Pancreas (tissue), 10 donors: ENCODE data around the gene MAP1B. TPM values are rescaled to one million over a fixed set of nuclear protein-coding genes. Genes with fewer than 3 reads are reported as not detected.
A peak's percentile ranks its signal among the peaks of the same experiment; 100 is the strongest.

Experiments used
- ATAC-seq, 4 donors: fragments of 200-7000 bp; cut with Tn5 transposase; one replicate each; pipeline versions ENCODE4 v1.8.0 to v1.9.1; 2020; ENCODE audit warnings: mild to moderate bottlenecking in 4 of 4, moderate library complexity in 4 of 4
- DNase-seq, 6 donors: peaks; one replicate each; pipeline ENCODE4 v3.0.0-alpha.2; 2020
- FAIRE-seq: peaks from 2 replicates; lab custom pipeline; 2012; peaks lifted over from hg19 to GRCh38; lab: Jason Lieb, UNC
- H3K27ac ChIP-seq, 4 donors: fragments of 200-600 bp; sonication (generic); 1 replicate in 3 of 4; 2 replicates in 1 of 4; pipeline versions ENCODE4 v1.5.0 to v1.8.0; 2020
- H3K27me3 ChIP-seq, 4 donors: fragments of 200-600 bp; one replicate each; pipeline ENCODE4 v1.8.0; 2021
- H3K36me3 ChIP-seq, 3 donors: fragments of 200-600 bp; sonication (generic) in 1 of 3; one replicate each; pipeline versions ENCODE4 v1.5.0 to v1.8.0; 2020 to 2021
- H3K4me1 ChIP-seq, 3 donors: fragments of 200-600 bp; one replicate each; pipeline ENCODE4 v1.8.0; 2021
- H3K4me3 ChIP-seq, 4 donors: fragments of 200-600 bp; sonication (generic) in 2 of 4; one replicate each; pipeline versions ENCODE4 v1.5.0 to v1.8.0; 2020 to 2021
- H3K9me3 ChIP-seq, 4 donors: fragments of 200-600 bp; one replicate each; pipeline ENCODE4 v1.8.0; 2021
- WGBS, 2 donors: extraction: QIAGEN DNeasy Blood & Tissue Kit; methylation state at CpG; one replicate each; pipeline ENCODE4 v1.1.7; 2013; 5-methylcytosine and 5-hydroxymethylcytosine counted together
- intact Hi-C, 3 donors: fragments of 100-400 bp; cut with DNase I; formaldehyde crosslinking; loops; one replicate each; pipeline versions ENCODE4 v1.11.1 to v1.14.2; 2022
- polyA plus RNA-seq, 2 donors: library from polyadenylated mRNA; stranded (reverse); fragments of 200-250 nt; gene quantifications; one replicate each; pipeline ENCODE4 v1.2.3, GENCODE V29; 2013
- total RNA-seq, 6 donors: library from RNA; stranded (reverse); fragmentation: NEBNext Ultra II Directional in 4 of 6; extraction: Animal tissue kit (Norgen Biotek cat#: 25700) in 4 of 6; gene quantifications; one replicate each; pipeline versions ENCODE4 v1.2.1 to v1.2.4, GENCODE V29; 2021 to 2023
- TF ChIP-seq, protein P1 (sequence below), 4 donors: fragments of 200-600 bp; sonication (generic) in 3 of 4; IDR thresholded peaks; one replicate each; pipeline versions ENCODE4 v1.5.0 to v1.8.0; 2021; ENCODE audit warnings: antibody characterized with exemption in 4 of 4
- donor health status: healthy with polysubstance abuse.
- donor health status: DM: no; HTN: no; CAD: no; lungs with moderate emphysema.
- donor health status: DM: no; HTN: no; CAD: no.
- donor health status: control.
- donor health status: control.
- donor health status: Bipolar disorder and iron deficiency.
- donor health status: DM: yes; HTN: yes; CAD: no.
- donor health status: DM: no; HTN: no; CAD: no.
- donor health status: DM: no; HTN: no; CAD: no.
- donor health status: DM: yes; HTN: yes; CAD: no.

The MAP1B gene
- total and polyA plus RNA-seq, 8 donors, result 2.4 to 16.8 (median 5.4) TPM

DNA sequence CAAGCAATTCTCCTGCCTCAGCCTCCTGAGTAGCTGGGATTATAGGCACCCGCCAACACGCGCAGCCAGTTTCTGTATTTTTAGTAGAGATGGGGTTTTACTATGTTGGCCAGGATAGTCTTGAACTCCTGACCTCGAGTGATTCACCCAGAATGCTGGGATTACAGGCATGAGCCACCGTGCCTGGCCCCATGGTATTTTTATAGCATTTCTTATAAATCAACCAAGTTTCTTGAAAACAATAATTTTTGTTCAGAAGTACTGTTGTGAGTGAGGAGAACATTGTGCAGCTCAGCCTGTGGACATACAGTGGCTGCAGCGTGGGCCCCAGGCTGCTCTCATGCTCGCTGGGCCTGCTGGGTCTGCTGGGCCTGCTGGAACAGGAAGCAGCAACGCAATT lies 45.3 kb downstream of the MAP1B start:
- FAIRE-seq (no peak), DNase-seq (no peak), ATAC-seq (no peak)
- intact Hi-C loops, result no loop called here
- Histone ChIP-seq H3K27ac (no peak overlapping the region), H3K4me3 (no peak overlapping the region), H3K9me3 (no peaks in the 10 kb centered on the region), H3K36me3 (no peaks in the 10 kb centered on the region), H3K27me3 (no peaks in the 10 kb centered on the region), H3K4me1 (no peaks in the 10 kb centered on the region)
- TF ChIP-seq, protein P1, sequence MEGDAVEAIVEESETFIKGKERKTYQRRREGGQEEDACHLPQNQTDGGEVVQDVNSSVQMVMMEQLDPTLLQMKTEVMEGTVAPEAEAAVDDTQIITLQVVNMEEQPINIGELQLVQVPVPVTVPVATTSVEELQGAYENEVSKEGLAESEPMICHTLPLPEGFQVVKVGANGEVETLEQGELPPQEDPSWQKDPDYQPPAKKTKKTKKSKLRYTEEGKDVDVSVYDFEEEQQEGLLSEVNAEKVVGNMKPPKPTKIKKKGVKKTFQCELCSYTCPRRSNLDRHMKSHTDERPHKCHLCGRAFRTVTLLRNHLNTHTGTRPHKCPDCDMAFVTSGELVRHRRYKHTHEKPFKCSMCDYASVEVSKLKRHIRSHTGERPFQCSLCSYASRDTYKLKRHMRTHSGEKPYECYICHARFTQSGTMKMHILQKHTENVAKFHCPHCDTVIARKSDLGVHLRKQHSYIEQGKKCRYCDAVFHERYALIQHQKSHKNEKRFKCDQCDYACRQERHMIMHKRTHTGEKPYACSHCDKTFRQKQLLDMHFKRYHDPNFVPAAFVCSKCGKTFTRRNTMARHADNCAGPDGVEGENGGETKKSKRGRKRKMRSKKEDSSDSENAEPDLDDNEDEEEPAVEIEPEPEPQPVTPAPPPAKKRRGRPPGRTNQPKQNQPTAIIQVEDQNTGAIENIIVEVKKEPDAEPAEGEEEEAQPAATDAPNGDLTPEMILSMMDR (IDR thresholded peaks at IDR 0.05), result no peak
- WGBS, 2 donors, result 93 to 95% methylated on average over 8 of the region's 8 CpGs

GRCh38 chr5:72153551-72153950 lies 46.3 kb downstream of the MAP1B start:
- DNase-seq (no peak), ATAC-seq (no peak), FAIRE-seq (no peak)
- H3K27ac ChIP-seq, result no peak overlapping the region
- WGBS, 2 donors, result 73 to 84% methylated on average over 4 of the region's 4 CpGs
- H3K27me3 ChIP-seq, result no peaks in the 10 kb centered on the region
- intact Hi-C loops, result no loop called here
- H3K4me1 ChIP-seq, result no peaks in the 10 kb centered on the region
- H3K4me3 ChIP-seq, result no peak overlapping the region
- no peaks in the 10 kb centered on the region for H3K36me3 ChIP-seq
- TF ChIP-seq, protein P1 (IDR thresholded peaks at IDR 0.05), result no peak
- H3K9me3 ChIP-seq, result no peaks in the 10 kb centered on the region

GRCh38 chr5:72154076-72154756 lies 46.9 kb downstream of the MAP1B start:
- Histone ChIP-seq H3K36me3 (no peaks in the 10 kb centered on the region), H3K27ac (no peak overlapping the region), H3K4me1 (no peaks in the 10 kb centered on the region), H3K9me3 (no peaks in the 10 kb centered on the region), H3K4me3 (no peak overlapping the region), H3K27me3 (no peaks in the 10 kb centered on the region)
- TF ChIP-seq, protein P1 (IDR thresholded peaks at IDR 0.05), result no peak
- DNase-seq, result peak in 2 of 6 donors; percentile 21 to 34
- no peak for FAIRE-seq
- 66 to 68% methylated on average over 5 of the region's 5 CpGs for WGBS, 2 donors
- peak in 3 of 4 donors; percentile 50 to 83 (median 66) for ATAC-seq
- intact Hi-C loops, result no loop called here

DNA sequence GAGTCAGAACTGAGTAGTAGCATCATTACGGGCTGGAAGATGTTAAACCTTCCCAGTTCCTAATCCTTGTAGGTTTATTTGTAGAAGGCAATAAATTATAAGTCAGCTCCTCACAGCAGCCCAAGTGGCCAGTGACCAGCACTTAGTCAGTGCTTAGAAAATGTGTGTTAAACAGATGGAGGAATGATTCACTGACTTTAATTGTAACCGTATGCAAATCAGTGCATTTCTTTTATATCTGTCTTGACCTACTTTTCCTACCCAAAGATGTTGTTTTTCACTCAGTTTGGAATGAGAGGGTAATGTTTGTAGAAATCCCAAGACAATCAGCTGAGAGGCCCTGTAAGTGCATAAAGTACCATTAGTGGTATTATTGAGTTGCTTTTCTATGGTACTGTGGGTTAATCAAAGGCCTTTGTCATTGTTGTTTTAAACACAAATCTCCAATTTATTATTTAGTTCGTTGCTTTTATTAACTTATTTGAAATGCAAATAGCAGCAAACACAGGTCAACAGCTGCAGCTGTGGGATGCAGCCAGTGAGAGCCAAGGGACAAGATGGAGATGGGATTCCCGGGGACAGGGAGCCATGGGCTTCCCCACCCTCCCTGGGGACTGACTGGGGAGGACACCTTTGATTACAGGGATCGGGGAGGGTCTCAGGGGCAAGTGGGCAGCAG lies 49.8 kb downstream of the MAP1B start:
- WGBS, 2 donors, result 77 to 79% methylated on average over 5 of the region's 5 CpGs
- intact Hi-C loops, result no loop called here
- H3K36me3 ChIP-seq, result no peaks in the 10 kb centered on the region
- no peaks in the 10 kb centered on the region for H3K9me3 ChIP-seq
- FAIRE-seq (no peak), ATAC-seq (peak in 2 of 4 donors; percentile 9 to 64), DNase-seq (no peak)
- H3K4me1 ChIP-seq, result no peaks in the 10 kb centered on the region
- no peaks in the 10 kb centered on the region for H3K27me3 ChIP-seq
- no peak overlapping the region for H3K4me3 ChIP-seq
- no peak overlapping the region for H3K27ac ChIP-seq
- TF ChIP-seq, protein P1 (IDR thresholded peaks at IDR 0.05), result no peak

GRCh38 chr5:72157625-72157962 lies 50.3 kb downstream of the MAP1B start:
- Histone ChIP-seq H3K4me1 (no peaks in the 10 kb centered on the region), H3K27me3 (no peaks in the 10 kb centered on the region), H3K27ac (no peak overlapping the region), H3K9me3 (no peaks in the 10 kb centered on the region), H3K4me3 (no peak overlapping the region), H3K36me3 (no peaks in the 10 kb centered on the region)
- TF ChIP-seq, protein P1 (IDR thresholded peaks at IDR 0.05), result no peak
- 91 to 93% methylated on average over 3 of the region's 3 CpGs for WGBS, 2 donors
- intact Hi-C loops, result no loop called here
- peak in 1 of 4 donors; percentile 33 for ATAC-seq
- no peak for FAIRE-seq
- DNase-seq, result no peak
